ENCODE measurements around the gene MSANTD1. TPM values are rescaled to one million over a fixed set of nuclear protein-coding genes. Genes with fewer than 3 reads are reported as not detected.
A peak's percentile ranks its signal among the peaks of the same experiment; 100 is the strongest.

Gene MSANTD1
- total and polyA plus RNA-seq, 2 donors (not counting 3 experiments of a cell fraction or from before 2014, with no cell fraction given), result 0.14 to 1.2 TPM

DNA sequence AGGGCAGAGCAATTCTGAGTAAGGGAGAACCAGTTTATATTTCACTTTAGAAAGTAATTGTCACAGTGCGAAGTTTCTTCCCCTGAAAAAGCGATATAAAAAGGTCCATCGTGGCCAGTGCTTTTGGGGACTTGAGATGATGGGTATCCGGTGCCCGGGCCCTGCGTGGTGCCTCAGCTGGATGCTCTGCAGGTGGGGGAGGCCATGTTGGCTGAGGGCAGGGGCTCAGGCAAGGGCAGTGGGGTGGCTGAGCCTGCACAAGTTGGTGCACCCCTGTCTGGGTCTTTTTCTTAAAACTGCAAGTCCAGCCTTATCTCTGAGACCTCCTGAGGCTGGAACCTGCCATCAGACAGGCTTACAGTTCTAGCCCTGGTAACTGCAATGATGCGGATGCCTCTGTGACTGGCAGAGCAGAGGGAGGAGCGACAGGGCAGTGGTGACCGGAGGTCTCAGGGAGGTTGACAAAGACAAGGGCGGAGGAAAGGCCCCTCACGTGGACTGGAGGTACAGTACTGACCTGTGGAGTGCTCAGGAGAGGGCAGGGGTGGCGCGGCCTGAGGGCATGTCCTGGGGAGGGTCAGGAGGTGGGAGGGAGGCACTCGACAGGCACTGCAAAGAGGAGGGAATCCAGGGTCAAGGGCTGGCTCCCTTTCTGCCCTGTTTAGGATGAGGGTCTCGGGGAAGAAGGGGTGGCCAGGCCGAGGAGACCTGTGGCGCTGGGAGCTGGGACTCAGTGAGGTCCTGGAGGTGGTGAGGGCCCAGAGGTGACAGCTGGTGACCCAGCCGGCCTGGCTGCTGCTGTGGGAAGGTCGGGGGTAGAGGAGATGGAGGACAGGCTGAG is 45.7 kb downstream of the MSANTD1 start:
- DNase-seq (ENCODE audit: low read depth, low spot score) (no peak), FAIRE-seq (no peak)
- Histone ChIP-seq H3K27ac (ENCODE audit: insufficient read depth, low read depth, low read length) (no peak overlapping the region), H3K4me1 (ENCODE audit: control insufficient read depth, extremely low read depth, insufficient read depth, low read length) (peaks cover 18% of the 10 kb centered on the region), H3K4me2 (ENCODE audit: insufficient read depth, low read length) (peak overlapping the region; percentile 55), H3K9me3 (replicated peaks; ENCODE audit: control insufficient read depth, insufficient read depth, low read length) (no peaks in the 10 kb centered on the region), H3K79me2 (ENCODE audit: control insufficient read depth, insufficient read depth, low read length) (peaks cover 58% of the 10 kb centered on the region), H3K4me3 (replicated peaks in 1 of 3; ENCODE audit: insufficient read depth in 1 of 3, low read depth in 1 of 3, low read length in 3 of 3) (peak overlapping the region in 2 of 3 experiments; percentile 70 to 75), H3K27me3 (ENCODE audit: control insufficient read depth in 2 of 2, insufficient read depth in 2 of 2, low read length in 2 of 2) (no peaks in the 10 kb centered on the region), H4K20me1 (replicated peaks; ENCODE audit: control insufficient read depth, extremely low read depth, insufficient read depth, low read length) (no peaks in the 10 kb centered on the region), H3K9ac (replicated peaks; ENCODE audit: extremely low read depth, insufficient read depth, low read length) (no peak overlapping the region), H3K9me1 (replicated peaks; ENCODE audit: control insufficient read depth, extremely low read depth, insufficient read depth, low read length) (no peaks in the 10 kb centered on the region), H2AFZ (ENCODE audit: low read depth, low read length) (no peak overlapping the region), H3K36me3 (ENCODE audit: control insufficient read depth in 2 of 2, extremely low read depth in 1 of 2, insufficient read depth in 2 of 2, low read length in 2 of 2) (no peaks in the 10 kb centered on the region)
- CTCF ChIA-PET, result interaction anchor here (0.8 kb wide), 1 partner anchor 13 kb away, joined by 3 read pairs; no protein-coding TSS in a partner anchor
- dilution Hi-C loops (cut with MboI; ENCODE audit: extremely low pct_ligation_motif_present, low sequenced_read_pairs), result no loop called here
- no TSS peak for BruUV-seq (replicated peaks)
- intact Hi-C loops (cut with micrococcal nuclease), result loop anchor here (1.0 to 5.0 kb wide), 2 partner anchors 11 to 222 kb away; partner anchors contain the start of genes HTT and HTT-AS
- TF ChIP-seq POLR2A (IDR thresholded peaks at IDR 0.05; ENCODE audit: low read depth, low read length) (no peak), EZH2 (IDR thresholded peaks at IDR 0.05; ENCODE audit: borderline replicate concordance, low read depth, low read length, severe bottlenecking) (no peak), GATA2 (IDR thresholded peaks at IDR 0.05; ENCODE audit: insufficient read depth, insufficient read length, low read depth, low read length) (no peak), MYC (IDR thresholded peaks at IDR 0.05; ENCODE audit: low read depth, low read length) (no peak), FOS (IDR thresholded peaks at IDR 0.05; ENCODE audit: borderline replicate concordance, insufficient read depth, low read length) (no peak), JUN (IDR thresholded peaks at IDR 0.05; ENCODE audit: borderline replicate concordance, insufficient read depth, insufficient read length, low read depth) (no peak), POLR2AphosphoS5 (IDR thresholded peaks at IDR 0.05; ENCODE audit: insufficient read depth, low read depth, low read length) (no peak)
- TF ChIP-seq, protein P1, sequence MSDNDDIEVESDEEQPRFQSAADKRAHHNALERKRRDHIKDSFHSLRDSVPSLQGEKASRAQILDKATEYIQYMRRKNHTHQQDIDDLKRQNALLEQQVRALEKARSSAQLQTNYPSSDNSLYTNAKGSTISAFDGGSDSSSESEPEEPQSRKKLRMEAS (IDR thresholded peaks at IDR 0.05; ENCODE audit: insufficient read depth, insufficient read length), result no peak
- TF ChIP-seq, protein P2, sequence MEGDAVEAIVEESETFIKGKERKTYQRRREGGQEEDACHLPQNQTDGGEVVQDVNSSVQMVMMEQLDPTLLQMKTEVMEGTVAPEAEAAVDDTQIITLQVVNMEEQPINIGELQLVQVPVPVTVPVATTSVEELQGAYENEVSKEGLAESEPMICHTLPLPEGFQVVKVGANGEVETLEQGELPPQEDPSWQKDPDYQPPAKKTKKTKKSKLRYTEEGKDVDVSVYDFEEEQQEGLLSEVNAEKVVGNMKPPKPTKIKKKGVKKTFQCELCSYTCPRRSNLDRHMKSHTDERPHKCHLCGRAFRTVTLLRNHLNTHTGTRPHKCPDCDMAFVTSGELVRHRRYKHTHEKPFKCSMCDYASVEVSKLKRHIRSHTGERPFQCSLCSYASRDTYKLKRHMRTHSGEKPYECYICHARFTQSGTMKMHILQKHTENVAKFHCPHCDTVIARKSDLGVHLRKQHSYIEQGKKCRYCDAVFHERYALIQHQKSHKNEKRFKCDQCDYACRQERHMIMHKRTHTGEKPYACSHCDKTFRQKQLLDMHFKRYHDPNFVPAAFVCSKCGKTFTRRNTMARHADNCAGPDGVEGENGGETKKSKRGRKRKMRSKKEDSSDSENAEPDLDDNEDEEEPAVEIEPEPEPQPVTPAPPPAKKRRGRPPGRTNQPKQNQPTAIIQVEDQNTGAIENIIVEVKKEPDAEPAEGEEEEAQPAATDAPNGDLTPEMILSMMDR (IDR thresholded peaks at IDR 0.05; ENCODE audit: extremely low read depth in 1 of 2, insufficient read depth in 1 of 2, low read depth in 1 of 2, low read length in 2 of 2), result no peak
- POLR2A ChIA-PET, result interaction anchor here (1.2 kb wide), 1 partner anchor 7 kb away, joined by 4 read pairs; no protein-coding TSS in a partner anchor
